Measurements from ENCODE around the gene MED15.

Gene MED15

DNA sequence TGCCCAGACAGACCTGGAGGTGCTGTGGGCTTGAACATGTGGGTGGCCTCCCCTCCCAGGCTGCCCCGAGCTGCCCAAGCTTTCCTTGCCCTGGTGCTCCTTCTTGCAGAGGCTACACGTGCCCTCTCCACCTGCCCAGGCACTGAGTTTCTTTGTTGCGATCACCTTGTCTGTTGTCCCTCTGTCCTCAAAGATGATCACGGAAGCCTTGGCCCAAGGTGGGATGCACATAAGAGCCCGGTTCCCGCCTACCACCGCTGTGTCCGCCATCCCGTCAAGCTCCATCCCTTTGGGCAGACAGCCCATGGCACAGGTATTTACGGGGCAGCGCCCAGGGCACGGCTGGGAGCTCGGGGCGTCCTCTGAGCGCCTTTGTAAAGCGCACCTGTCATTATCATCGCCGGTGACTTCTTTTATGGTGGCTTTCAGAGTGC lies 67.5 kb downstream of the MED15 start:
- Histone ChIP-seq H3K4me3 (ENCODE audit: low read length, poor library complexity, severe bottlenecking) (no peak overlapping the region), H3F3A (ENCODE audit: low read depth) (no peaks in the 10 kb centered on the region), H3K27me3 (ENCODE audit: insufficient read depth, low read length, poor library complexity, severe bottlenecking) (no peaks in the 10 kb centered on the region), H2AFZ (ENCODE audit: low read length) (no peak overlapping the region), H3K9ac (ENCODE audit: low read depth, low read length, poor library complexity, severe bottlenecking) (no peak overlapping the region), H3K36me3 (ENCODE audit: insufficient read depth, low read length) (peaks cover 88% of the 10 kb centered on the region), H3K4me2 (ENCODE audit: low read depth, low read length, poor library complexity, severe bottlenecking) (no peak overlapping the region), H3K9me2 (replicated peaks; ENCODE audit: low read depth, low read length) (no peaks in the 10 kb centered on the region), H3K9me3 (ENCODE audit: insufficient read depth, low read depth, low read length) (no peaks in the 10 kb centered on the region), H3K79me2 (ENCODE audit: insufficient read depth, low read length) (no peaks in the 10 kb centered on the region; the same call in 1 of the 2 replicates), H4K20me1 (ENCODE audit: insufficient read depth, low read length, poor library complexity, severe bottlenecking) (peaks cover 4% of the 10 kb centered on the region), H3K4me1 (ENCODE audit: insufficient read depth, low read length, poor library complexity, severe bottlenecking) (peaks cover 9% of the 10 kb centered on the region)
- TF ChIP-seq, protein P1, sequence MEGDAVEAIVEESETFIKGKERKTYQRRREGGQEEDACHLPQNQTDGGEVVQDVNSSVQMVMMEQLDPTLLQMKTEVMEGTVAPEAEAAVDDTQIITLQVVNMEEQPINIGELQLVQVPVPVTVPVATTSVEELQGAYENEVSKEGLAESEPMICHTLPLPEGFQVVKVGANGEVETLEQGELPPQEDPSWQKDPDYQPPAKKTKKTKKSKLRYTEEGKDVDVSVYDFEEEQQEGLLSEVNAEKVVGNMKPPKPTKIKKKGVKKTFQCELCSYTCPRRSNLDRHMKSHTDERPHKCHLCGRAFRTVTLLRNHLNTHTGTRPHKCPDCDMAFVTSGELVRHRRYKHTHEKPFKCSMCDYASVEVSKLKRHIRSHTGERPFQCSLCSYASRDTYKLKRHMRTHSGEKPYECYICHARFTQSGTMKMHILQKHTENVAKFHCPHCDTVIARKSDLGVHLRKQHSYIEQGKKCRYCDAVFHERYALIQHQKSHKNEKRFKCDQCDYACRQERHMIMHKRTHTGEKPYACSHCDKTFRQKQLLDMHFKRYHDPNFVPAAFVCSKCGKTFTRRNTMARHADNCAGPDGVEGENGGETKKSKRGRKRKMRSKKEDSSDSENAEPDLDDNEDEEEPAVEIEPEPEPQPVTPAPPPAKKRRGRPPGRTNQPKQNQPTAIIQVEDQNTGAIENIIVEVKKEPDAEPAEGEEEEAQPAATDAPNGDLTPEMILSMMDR (conservative IDR thresholded peaks at IDR 0.05; ENCODE audit: low read length): no peak
- no peak for TF ChIP-seq EZH2phosphoT487 (IDR thresholded peaks at IDR 0.05; ENCODE audit: borderline replicate concordance)

DNA sequence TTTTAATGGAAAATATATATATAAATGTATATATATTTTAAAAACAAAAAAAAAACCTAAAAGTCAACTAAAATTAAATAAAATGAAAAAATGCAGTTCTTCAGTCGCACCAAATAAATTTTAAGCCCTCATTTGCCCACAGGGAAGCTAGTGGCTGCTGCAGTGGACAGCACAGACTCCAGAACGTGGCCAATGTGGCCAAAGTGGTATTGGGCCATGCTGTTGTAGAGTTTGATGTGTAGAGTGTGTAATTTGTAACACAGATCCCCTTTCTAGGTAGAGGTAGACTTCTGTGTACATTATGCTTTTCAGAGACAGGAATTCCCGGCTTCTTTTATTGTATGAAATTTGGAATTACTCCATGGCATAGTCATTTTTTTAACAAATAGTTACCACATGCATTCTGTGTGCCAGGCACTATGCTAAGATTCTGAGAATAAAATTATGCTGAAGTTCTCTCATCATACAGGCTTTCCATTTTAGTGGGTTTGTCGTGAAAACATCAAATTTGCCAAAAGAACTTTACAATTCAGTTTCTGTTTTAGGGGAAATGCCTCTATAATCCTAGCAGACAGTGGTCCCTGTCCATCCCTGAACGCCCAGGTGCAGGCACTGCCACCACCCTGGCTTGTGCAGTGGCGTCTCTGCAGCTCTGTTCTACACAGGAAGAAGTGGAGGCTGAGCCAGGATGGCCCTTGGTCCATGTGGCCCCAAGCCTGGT lies 68.5 kb downstream of the MED15 start:
- no peak overlapping the region for H2AFZ ChIP-seq (ENCODE audit: low read length)
- H3K36me3 ChIP-seq (ENCODE audit: insufficient read depth, low read length): peaks cover 96% of the 10 kb centered on the region

DNA sequence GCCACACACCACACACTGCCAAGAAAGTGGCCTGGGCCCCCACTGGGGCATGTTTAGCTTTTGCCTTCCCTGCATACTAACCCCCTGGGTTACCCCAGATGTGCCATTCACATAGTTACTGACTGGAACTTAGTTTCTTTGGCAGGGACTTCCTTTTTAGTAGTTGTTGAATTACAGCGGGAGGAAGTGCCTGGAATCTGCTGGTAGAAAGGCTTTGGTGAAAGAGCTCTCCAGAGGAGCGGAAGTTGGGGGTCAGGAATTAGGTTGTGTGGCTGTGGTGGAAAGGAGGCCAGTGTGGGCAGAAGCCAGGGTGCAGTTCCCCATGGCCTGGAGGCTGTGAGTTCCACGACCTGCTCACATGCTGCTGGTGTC lies 69.0 kb downstream of the MED15 start:
- Histone ChIP-seq H3K4me3 (ENCODE audit: low read length, poor library complexity, severe bottlenecking) (no peak overlapping the region), H3K9me3 (ENCODE audit: insufficient read depth, low read depth, low read length) (no peaks in the 10 kb centered on the region), H3K79me2 (ENCODE audit: insufficient read depth, low read length) (no peaks in the 10 kb centered on the region), H3K4me2 (ENCODE audit: low read depth, low read length, poor library complexity, severe bottlenecking) (no peak overlapping the region), H4K20me1 (ENCODE audit: insufficient read depth, low read length, poor library complexity, severe bottlenecking) (peaks cover 3% of the 10 kb centered on the region), H3K9me2 (replicated peaks; ENCODE audit: low read depth, low read length) (no peaks in the 10 kb centered on the region), H3K27me3 (ENCODE audit: insufficient read depth, low read length, poor library complexity, severe bottlenecking) (no peaks in the 10 kb centered on the region), H3K4me1 (ENCODE audit: insufficient read depth, low read length, poor library complexity, severe bottlenecking) (peaks cover 2% of the 10 kb centered on the region), H3K9ac (ENCODE audit: low read depth, low read length, poor library complexity, severe bottlenecking) (no peak overlapping the region), H3K36me3 (ENCODE audit: insufficient read depth, low read length) (peaks cover 96% of the 10 kb centered on the region), H2AFZ (ENCODE audit: low read length) (no peak overlapping the region), H3F3A (ENCODE audit: low read depth) (no peaks in the 10 kb centered on the region)
- TF ChIP-seq, protein P1 (conservative IDR thresholded peaks at IDR 0.05; ENCODE audit: low read length): no peak
- no peak for TF ChIP-seq EZH2phosphoT487 (IDR thresholded peaks at IDR 0.05; ENCODE audit: borderline replicate concordance)

More for the DNA sequence above, 68.5 kb downstream of the MED15 start:
- Histone ChIP-seq H4K20me1 (ENCODE audit: insufficient read depth, low read length, poor library complexity, severe bottlenecking) (peaks cover 4% of the 10 kb centered on the region), H3K4me1 (ENCODE audit: insufficient read depth, low read length, poor library complexity, severe bottlenecking) (peaks cover 8% of the 10 kb centered on the region), H3K9ac (ENCODE audit: low read depth, low read length, poor library complexity, severe bottlenecking) (no peak overlapping the region), H3K9me3 (ENCODE audit: insufficient read depth, low read depth, low read length) (no peaks in the 10 kb centered on the region), H3K4me2 (ENCODE audit: low read depth, low read length, poor library complexity, severe bottlenecking) (no peak overlapping the region), H3F3A (ENCODE audit: low read depth) (no peaks in the 10 kb centered on the region), H3K4me3 (ENCODE audit: low read length, poor library complexity, severe bottlenecking) (no peak overlapping the region), H3K79me2 (ENCODE audit: insufficient read depth, low read length) (no peaks in the 10 kb centered on the region; the same call in 1 of the 2 replicates), H3K9me2 (replicated peaks; ENCODE audit: low read depth, low read length) (no peaks in the 10 kb centered on the region), H3K27me3 (ENCODE audit: insufficient read depth, low read length, poor library complexity, severe bottlenecking) (no peaks in the 10 kb centered on the region)
- TF ChIP-seq EZH2phosphoT487 (IDR thresholded peaks at IDR 0.05; ENCODE audit: borderline replicate concordance): no peak
- TF ChIP-seq, protein P1 (conservative IDR thresholded peaks at IDR 0.05; ENCODE audit: low read length): no peak
